Measurements from ENCODE around the gene SCO2.

Gene SCO2, protein sequence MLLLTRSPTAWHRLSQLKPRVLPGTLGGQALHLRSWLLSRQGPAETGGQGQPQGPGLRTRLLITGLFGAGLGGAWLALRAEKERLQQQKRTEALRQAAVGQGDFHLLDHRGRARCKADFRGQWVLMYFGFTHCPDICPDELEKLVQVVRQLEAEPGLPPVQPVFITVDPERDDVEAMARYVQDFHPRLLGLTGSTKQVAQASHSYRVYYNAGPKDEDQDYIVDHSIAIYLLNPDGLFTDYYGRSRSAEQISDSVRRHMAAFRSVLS

DNA sequence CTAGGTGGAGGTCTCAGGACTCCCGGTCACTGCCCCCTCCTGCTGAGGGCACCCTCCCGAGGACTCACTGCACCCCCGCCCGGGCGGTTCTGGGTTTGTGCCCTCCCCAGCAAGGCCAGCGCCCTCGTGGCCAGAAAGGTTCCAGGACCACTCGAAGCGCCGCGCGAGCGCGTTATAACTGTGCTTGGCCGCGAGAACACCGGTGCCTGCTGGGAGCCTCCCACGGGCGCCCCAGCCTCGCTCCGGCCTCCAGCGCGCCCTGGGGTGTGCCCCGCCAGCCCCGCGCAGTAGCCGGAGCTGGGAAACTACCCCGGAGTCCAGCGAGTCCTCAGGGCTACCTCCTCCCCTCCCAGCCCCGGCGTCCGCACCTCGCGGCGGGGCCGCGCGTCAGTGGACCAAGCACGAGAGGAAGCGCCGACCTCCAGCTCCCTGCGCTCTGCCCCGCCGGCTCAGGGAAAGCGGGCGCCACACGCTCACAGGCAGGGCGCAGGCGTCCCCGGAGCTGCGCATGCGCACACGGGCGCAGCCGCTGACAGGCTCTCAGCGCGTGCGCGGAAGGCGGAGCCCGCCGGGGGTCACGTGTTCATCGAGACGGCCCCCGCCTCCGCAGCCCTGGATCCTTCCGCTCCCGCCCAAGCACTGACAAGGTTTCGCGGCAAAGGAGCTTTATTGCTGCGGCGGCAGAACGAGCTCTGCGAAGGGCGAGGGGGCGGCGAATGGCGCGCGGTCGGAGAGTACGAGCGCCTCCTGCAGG lies at the start of gene SCO2:
Gene SCO2, minus strand, starts transcription at position 495 of the 754 bp plus-strand sequence. CDS start 1,187 bp downstream, outside the sequence.
- peak; percentile 75 for DNase-seq (ENCODE audit: low read depth, low spot score)
- CTCF ChIA-PET = interaction anchor here (0.6 to 2.9 kb wide), 38 partner anchors 8 to 331 kb away, joined by 3 to 33 read pairs (median 5); partner anchors contain the start of genes ARSA, CHKB, KLHDC7B and LMF2
- TF ChIP-seq, protein P1, sequence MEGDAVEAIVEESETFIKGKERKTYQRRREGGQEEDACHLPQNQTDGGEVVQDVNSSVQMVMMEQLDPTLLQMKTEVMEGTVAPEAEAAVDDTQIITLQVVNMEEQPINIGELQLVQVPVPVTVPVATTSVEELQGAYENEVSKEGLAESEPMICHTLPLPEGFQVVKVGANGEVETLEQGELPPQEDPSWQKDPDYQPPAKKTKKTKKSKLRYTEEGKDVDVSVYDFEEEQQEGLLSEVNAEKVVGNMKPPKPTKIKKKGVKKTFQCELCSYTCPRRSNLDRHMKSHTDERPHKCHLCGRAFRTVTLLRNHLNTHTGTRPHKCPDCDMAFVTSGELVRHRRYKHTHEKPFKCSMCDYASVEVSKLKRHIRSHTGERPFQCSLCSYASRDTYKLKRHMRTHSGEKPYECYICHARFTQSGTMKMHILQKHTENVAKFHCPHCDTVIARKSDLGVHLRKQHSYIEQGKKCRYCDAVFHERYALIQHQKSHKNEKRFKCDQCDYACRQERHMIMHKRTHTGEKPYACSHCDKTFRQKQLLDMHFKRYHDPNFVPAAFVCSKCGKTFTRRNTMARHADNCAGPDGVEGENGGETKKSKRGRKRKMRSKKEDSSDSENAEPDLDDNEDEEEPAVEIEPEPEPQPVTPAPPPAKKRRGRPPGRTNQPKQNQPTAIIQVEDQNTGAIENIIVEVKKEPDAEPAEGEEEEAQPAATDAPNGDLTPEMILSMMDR (IDR thresholded peaks at IDR 0.05; ENCODE audit: insufficient read depth, low read length, missing control alignments) = peak; percentile 67
- POLR2A ChIA-PET = interaction anchor here (0.6 to 3.0 kb wide), 18 partner anchors 9 to 220 kb away, joined by 3 to 25 read pairs (median 4); partner anchors contain the start of genes CHKB, KLHDC7B, LMF2 and MIOX
- H3K4me3 ChIP-seq (ENCODE audit: low read depth, low read length) = peak within 1 kb of the TSS; percentile 80

DNA sequence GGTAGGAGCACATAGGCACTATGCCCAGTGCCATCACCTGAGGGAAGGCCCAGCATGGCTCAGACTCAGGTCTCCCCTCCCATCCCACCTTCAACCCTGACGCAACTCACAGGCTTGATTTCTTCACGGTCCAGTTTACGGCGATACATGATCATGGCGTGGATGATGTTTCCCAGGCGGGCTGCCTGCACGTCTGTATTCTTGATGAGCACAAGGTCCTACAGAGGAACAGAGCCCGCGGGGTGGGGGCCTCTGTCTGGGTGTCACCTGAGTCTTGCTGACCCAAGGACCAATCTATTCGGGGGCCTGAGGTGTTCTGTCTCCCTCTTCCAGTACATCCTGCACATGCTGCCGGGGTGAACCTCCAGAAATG lies 49.0 kb upstream of the SCO2 start:
- ChIA-PET POLR2A (no interaction called here), CTCF (interaction anchor here (2.5 to 8.8 kb wide), 3 partner anchors 10 to 118 kb away, joined by 13 to 124 read pairs (median 36); partner anchors contain the start of gene SYCE3)
- TF ChIP-seq, protein P1 (IDR thresholded peaks at IDR 0.05; ENCODE audit: insufficient read depth, low read length, missing control alignments) = no peak
- DNase-seq (ENCODE audit: low read depth, low spot score) = no peak
- H3K4me3 ChIP-seq (ENCODE audit: low read depth, low read length) = no peak overlapping the region

DNA sequence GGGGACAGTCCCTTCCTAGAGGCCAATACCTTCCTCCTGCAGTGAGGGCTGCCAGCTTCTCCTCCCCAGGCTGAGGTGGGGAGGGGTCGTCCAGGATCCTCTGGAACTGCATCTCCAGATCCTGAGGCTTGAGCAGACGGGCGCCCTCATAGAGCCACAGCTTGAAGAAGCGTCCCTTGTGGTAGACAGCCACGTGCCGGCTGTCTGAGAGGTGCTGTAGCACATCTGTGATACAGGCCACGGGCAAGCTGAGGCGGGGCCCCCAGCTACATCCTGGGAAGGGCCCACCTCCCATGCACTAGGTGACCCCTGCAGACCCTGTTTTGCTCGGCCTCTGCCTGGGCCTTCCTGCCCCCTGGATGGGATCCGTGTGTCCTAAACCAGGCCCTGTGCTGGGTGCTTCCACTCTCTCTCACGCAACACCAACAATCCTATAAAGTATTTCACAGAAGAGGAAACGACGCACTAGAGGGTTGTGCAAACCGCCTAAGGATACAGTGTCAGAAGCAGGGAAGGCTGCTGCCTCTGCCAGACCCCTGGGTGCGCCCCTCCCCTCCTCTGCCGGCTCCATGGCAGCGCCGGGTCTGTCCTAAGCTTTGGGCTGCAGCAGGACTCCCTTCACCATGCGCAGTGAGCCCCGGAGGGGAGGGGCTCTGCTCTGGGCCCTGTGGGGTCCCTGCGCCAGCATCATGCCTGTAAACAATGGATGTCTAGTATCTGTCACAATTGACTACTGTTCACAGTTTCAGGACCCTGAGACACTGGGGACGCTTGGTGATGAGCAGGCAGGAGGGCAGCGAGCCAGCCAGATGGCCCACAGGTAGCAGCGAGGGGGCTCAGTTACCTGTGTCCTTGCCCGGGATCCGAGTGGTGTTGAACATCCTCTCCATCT lies 48.3 kb upstream of the SCO2 start:
- DNase-seq (ENCODE audit: low read depth, low spot score) = no peak
- TF ChIP-seq, protein P1 (IDR thresholded peaks at IDR 0.05; ENCODE audit: insufficient read depth, low read length, missing control alignments) = no peak
- CTCF ChIA-PET = interaction anchor here (2.5 to 8.8 kb wide), 3 partner anchors 9 to 119 kb away, joined by 13 to 124 read pairs (median 36); partner anchors contain the start of gene SYCE3
- H3K4me3 ChIP-seq (ENCODE audit: low read depth, low read length) = no peak overlapping the region
- POLR2A ChIA-PET = no interaction called here

DNA sequence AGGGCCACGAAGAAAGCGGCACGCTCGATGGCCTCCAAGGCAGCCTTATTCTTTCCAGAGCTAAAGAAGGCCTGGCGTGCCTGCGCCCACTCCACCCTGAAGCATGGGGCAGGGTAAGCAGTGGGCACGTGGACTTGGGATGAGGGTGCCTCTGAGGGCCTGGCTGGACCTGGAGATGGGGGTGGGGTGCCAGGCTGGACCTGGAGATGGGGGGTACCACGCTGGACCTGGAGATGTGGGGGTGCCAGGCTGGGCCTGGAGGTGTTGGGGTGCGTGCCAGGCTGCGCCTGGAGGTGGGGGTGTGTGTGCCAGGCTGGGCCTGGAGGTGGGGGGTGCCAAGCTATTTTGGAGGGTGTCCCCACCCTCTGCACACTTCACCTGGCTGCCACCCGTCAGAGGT lies 47.6 kb upstream of the SCO2 start:
- ChIA-PET CTCF (interaction anchor here (1.0 to 8.8 kb wide), 3 partner anchors 8 to 123 kb away, joined by 3 to 124 read pairs (median 4); partner anchors contain the start of genes KLHDC7B and SYCE3), POLR2A (no interaction called here)
- no peak for DNase-seq (ENCODE audit: low read depth, low spot score)
- no peak overlapping the region for H3K4me3 ChIP-seq (ENCODE audit: low read depth, low read length)
- TF ChIP-seq, protein P1 (IDR thresholded peaks at IDR 0.05; ENCODE audit: insufficient read depth, low read length, missing control alignments) = no peak

DNA sequence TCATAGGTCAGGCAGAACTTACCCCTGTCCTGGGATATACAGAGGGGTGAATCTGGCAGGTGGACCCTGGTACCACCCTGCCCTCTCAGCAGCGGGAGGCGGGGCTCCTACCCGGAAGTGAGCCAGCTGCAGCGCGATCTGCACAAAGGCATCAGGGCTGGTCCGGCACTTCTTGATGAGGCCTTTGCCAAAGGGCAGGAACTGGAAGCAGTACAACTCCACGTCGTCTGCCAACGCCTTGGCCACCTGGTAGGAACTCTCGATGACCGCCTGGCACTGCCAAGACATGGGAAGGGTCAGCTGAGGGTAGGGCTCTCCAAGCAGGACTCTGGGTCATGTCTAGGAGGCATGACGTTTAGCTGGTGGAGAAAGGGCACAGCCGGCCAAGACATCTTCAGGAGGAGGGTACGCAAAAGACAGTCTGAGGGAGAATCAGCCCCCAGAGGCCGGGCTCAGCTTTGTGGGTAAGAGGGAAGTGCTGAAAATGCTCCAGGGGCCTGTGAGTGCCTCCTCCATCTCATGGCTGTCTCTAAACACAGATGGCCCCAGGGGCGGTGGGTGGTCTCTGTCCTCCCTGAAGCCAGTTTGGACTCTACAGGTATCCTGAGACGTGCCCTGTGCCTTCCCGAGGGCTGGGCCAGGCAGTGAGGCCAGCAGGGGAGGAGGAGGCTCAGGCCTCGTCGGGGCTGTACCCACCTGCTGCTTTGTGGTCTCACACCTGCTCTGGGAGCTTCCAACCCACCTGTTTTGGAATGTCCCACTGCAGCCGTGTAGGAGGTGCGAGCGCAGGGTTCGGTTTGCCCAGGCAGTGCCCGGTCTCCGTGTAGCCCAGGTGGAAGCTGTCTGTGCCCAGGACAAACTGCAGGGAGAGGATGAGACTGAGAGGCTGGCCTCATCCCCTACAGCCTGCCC lies 46.1 kb upstream of the SCO2 start:
- POLR2A ChIA-PET = no interaction called here
- CTCF ChIA-PET = interaction anchor here (1.0 to 8.8 kb wide), 3 partner anchors 7 to 125 kb away, joined by 3 to 124 read pairs (median 4); partner anchors contain the start of genes KLHDC7B and SYCE3
- no peak for DNase-seq (ENCODE audit: low read depth, low spot score)
- TF ChIP-seq, protein P1 (IDR thresholded peaks at IDR 0.05; ENCODE audit: insufficient read depth, low read length, missing control alignments) = no peak
- H3K4me3 ChIP-seq (ENCODE audit: low read depth, low read length) = no peak overlapping the region

All from AG04449 (cell line).